Left forelimb (tissue), 1 donor: ENCODE data around the gene PLA2R1.

Source experiments
- DNase-seq: peaks from one replicate; pipeline ENCODE4 v3.0.0-alpha.2; 2018; ENCODE audit warnings: low spot score

The PLA2R1 gene

DNA sequence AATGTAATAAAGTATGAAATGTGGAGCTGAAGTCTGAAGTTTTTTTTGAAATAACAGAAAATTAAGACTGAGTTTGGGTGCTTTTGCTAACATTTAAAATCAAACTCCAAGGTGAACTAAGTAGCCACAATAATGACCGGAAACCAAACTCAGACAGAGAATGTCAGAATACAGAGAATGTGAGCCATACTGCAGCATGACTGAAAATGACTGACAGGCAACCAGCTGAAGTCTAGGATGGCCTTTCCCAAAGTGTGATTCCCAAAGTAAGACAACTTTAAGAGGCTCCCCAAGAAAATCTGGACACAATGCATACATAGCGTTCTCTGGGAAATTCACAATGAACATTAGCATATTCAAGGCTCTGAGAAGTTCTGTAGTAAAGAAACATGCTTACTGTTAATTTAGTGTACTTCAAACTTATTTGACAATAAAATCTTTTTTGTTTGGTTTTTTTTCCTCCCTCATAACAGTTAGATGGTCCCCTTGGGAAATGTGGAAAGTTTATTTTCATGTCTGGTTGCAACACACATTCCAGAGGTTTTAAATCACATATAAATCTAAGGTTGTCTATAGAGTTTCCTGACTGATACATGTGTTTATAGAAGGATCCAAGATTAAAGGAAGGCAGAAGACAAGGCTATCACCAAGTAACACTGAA lies 28.6 kb downstream of the PLA2R1 start:
- no peak for DNase-seq

DNA sequence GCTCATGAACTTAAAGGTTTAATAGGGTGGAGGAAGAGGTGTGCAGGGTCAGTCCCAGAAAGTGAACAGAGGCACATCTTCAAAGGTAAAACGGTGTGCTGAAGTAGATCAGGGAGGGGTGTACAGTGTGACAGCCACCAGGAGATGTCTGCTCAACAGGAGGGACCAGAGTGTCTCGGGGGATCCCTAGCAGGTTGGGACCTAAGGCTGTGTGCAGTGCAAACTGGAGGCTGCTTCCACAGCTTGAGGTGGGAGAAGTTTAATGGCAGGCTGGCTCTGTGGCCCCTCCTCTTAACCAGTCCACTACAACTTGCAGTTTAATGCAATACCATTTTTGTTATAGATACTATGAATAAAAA lies 33.2 kb downstream of the PLA2R1 start:
- DNase-seq, result no peak

DNA sequence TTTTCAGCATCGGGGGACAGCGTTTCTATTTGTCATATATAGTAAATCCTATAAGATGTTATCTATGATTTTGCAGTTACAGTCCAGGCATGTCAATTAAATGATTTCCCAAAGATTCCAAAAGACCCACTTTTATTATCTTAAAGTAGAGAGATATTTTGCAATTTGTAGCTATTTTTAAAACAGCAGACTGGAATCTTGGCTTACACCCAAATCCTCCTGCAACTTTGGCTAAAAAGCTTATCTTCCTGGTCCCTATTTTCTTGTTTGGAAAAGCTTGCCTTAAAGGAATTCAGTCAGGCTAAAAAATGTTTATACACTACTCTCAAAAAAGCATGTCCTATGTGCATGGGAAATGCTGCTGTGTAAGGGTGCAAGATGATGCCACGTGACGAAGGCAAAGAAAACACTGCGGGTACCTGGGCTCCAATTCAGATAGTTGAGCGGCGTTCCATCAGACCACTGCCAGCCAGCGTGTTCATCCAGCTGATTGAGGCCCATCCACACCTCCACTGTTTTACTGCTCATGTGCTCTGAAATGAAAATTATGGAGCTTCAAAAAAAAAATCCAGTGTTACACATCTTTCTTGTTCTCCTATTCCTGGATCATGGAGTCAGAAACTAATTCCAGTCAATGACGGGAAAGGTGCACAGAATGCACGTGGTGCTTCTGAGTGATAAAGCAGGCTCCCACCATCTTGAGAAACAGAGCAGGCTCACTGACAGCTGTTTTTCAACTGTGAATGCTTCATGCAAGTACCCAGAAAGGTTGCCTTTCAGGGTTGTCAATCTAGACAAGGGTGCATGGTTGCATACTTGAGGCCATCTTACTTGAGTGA lies 33.8 kb downstream of the PLA2R1 start:
- DNase-seq, result no peak

DNA sequence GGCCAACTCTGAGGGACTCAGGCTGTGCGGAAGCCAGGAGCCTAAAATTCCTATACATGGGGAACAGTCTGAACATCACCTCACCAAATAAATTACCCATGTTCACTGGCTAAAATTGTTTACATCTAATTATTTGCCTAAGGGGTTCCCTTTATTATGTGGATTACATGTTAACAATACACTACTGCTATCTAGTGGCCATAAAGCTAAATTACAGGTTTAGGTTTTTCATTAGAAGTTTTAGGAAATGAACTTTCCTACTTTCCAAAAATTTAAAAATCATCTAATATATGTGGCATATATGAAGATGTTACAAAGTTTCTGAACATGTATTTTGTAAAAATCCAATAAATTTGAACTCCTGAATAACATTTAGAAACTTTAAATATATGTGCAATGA lies 40.3 kb downstream of the PLA2R1 start:
- DNase-seq, result no peak

DNA sequence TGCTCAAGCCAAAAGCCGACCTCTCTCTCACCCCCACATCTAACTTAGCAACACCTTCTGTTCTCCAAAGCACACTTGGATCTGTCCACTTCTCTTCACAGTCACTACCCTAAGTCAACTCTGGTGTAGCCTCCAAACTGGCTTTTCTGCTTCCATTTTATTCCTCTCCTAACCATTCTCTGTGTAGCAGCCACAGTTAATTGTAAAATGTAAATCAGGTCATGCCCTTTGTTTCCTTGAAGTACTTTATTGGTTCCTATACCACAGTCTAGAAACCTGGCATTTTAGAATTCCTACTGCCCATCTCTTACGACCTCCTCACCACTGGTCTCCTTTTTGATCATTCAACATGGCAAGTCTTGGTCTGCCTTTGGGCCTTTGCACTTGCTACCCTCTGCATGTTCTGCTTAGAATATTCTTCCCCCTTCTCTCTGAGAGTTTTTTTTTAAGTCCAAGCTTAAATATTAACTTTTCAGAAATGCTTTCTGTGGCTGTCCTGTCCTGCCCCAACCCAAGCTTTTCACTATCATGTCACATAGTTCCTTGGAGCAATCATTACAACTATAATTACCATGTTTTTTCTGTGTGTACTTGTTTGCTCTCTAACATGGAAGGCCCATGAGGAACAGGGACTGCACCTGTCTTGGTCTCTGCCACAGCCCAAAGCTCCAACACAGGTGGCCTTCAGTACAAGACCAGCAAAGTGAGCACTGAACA lies 42.9 kb downstream of the PLA2R1 start:
- DNase-seq, result no peak

DNA sequence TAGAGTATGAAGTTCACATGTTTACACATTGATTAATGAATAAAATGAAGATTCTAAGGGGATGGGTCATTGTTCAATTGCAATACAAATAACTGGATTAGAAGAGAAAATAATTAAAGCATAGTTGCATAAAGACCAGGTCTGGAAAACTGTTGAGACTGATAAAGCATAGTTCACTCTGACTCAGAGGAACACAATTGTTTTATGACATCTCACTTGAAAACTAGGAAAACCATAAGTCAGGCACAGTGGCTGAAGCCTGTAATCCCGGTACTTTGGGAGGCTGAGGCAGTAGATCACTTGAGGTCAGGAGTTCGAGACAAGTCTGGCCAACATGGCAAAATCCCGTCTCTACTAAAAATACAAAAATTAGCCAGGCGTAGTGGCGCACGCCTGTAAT lies 46.7 kb downstream of the PLA2R1 start:
- DNase-seq, result no peak

DNA sequence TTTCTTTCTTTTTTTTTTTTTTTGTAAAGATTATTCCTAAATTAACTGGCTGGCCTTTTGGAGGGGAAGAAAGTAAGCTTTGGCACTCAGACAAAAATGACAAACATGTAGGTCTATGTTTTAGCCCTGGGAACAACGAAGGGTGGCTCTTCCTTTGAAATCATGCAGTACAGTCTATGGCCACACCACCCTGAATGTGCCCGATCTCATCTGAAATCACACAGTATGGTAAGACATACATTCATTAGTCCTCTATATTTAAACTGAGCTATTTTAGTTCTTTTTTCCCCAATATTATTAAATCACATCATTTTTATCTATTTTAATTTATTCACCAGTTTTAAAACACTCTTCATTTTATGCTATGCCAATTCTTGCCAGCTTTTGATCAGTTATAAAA lies 48.2 kb downstream of the PLA2R1 start:
- DNase-seq, result no peak

DNA sequence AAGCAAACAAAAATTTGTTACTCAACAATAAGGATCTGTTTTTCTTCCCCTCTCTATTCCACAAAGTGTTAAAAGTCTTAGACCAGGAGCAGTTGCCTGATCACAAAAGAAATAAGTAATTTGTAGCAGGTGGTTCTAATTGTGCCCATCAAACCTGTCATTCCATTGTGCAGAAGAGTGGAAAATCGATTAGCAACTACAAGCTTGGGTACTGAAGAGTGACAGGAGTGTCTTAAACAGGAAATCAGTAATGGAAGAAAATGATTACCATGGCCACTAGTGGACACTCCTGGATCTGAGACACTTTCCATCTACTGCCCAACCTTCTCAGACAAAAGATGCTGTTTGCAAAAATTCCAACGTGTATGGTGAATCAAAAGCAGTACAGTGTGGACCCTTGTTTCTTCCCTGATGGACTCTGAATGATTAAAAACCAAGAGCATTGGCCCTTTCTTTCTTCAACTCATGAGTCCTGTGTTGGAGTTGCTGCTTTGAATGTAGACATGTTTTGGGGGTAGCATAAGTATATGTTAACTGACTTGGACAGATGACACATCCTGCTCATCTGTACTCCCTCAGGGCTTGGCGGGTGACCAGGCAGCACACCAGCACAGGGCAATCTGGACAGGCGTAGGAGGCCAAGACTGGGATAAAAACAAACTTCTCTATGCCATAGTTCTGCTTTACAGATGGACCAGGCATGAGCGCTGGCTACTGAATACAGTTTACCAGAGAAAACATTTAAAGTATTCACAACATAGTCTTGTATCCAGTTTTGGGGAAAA lies 51.9 kb downstream of the PLA2R1 start:
- DNase-seq, result no peak

DNA sequence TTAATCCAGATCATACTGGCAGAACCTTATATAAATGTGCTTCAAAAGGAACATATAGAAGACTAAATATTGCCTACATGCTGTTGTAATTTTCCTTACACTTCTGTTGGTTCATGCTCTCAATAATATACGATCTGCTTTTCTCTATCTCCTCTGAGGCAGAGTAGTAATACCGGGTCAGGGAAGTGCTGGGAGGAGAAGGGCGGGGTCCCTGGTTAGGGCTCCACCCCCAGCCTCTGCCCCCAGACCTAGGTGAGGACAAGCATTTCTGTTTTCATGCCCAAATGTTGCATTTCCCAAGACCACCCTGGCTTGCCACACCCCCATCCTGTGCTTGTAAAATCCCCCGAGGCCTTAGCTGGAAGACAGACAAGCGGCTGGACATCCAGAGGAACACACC lies 55.3 kb downstream of the PLA2R1 start:
- no peak for DNase-seq

DNA sequence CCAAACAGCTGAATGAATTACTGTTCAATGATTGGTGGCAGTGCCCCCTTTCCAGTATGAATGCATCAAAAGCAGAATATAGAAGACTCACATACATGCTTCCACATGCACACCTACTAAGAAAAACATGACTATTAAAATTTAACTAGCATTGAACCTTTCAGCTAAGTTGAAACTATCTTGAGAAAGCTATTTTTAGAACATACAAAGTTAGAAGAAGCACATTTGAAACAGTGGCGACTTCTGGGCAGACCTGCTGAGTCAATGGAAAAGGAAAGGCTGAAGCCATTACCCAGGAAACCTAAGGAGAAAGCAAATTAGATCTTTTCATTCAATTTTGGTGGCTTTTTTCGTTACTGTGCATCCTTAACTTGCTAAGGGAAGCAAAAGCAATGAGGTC lies 55.9 kb downstream of the PLA2R1 start:
- DNase-seq, result no peak

DNA sequence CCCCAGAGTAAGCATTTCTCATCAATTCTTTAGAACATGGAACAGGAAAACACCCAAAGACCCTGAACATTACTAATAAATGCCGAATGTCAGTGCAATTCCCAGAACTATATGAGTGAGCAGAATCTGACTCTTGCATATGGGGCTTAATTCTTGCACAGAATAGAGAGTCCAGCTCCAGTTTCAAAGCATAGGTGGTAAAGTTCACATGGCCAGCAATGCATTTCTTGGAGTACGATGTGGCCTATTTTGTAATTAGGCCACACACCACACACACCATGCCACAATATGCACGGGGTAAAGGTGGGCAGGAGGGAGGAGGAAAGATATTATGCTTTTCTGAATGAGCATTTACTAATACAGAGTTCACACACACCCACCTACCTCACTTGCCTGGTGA lies 56.5 kb downstream of the PLA2R1 start:
- no peak for DNase-seq

DNA sequence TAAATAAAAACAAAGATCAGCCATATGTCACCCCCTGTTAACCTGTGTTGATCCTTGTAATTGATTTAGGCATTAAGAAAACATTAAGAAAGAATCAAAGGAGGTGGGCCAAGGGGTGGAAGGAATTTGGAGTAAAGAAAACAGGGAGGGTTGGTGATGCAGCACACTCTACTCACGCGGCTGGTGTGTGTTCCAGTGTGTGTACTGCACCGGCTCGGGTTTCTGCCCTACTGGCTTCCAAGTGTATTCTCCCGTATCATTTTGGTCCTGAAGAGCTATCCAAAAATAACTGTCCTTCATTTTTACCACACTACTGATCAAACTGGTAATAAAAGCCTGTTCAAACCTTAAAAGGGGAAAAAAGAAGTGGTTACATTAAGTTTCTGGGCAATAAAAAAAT lies 56.9 kb downstream of the PLA2R1 start:
- DNase-seq, result no peak

DNA sequence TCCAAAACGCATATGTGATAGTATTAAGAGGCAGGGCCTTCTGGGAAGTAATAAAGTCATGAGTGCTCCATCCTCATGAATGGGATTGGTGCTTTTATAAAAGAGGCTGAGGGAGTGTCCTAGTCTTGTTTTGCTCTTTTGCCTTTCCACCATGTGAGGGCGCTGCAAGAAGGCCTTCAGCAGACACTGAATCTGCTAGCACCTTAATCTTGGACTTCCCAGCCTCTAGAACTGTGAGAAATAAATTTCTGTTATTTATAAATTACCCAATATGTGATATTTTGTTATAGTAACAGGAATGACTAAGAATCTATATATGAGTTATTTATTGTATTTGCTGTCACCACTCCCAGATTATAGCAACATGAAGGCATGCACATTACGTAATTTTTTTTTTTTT lies 63.5 kb downstream of the PLA2R1 start:
- no peak for DNase-seq

DNA sequence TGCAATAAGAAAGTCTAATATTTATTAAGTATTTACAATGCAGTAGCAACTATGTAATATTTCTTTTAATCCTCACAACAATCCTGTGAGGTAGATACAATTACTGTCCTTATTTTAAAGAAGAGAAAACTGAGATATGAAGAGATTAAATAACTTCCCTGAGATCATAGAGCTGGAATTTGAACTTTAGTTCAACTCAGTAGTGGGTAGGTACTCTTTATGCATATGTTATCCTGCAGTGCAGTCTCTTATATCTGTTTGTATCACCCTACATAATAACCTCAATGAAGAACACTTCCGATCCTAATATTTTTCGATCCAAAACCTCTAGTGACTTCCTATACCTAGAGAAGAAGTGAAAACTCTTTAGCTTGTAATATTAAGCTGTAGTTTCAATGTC lies 64.2 kb downstream of the PLA2R1 start:
- no peak for DNase-seq

DNA sequence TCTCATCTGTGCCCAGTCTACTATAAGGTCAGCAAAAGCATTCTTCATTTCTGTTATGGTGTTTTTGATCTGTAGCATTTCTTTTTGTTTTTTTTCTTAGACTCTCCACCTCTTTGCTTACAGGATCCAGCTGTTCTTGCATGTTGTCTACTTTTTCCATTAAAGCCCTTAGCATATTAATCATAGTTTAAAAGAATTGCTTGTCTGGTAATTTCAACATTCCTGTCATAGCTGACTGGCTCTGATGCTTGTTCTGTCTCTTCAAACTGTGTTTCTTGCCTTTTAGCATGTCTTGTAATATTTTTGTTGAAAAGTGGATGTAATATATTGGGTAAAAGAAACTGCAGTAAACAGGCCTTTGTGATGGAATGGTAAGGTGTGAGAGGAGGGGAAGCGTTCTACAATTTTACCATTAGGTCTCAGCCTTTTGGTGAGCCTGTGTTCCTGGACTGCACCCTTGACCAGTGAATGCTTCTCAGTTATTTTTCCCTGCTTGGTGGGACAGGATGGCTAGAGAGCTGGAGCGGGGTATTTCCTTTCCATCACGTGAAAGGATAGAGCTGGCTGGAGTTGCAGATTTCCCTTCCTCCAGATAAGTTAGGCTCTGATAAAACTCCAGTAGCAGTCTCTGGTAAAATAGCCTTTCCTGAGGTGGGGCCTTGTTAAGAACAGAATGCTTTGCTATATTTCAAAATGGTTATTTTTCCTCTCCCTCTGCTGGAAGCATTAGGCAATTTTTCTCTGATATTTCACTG lies 65.4 kb downstream of the PLA2R1 start:
- no peak for DNase-seq

DNA sequence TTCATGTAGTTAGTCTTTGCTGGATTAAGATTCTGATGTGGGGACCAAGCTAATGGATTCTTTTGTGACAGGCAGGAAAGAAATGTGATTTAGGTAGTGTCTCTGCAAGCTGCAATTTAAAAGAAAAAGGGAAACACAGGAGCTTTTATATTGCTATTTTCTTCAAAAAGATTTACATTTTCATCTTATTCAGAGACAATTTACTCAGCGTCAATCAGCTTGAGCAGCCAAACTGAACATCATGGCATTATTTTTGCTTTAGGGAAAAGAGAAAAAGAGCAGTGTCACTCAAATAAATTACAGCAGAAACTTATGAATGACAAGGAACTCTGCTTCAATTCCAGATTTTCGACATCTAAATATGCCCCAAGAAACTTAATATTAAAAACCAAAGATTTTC lies 67.4 kb downstream of the PLA2R1 start:
- DNase-seq, result no peak

DNA sequence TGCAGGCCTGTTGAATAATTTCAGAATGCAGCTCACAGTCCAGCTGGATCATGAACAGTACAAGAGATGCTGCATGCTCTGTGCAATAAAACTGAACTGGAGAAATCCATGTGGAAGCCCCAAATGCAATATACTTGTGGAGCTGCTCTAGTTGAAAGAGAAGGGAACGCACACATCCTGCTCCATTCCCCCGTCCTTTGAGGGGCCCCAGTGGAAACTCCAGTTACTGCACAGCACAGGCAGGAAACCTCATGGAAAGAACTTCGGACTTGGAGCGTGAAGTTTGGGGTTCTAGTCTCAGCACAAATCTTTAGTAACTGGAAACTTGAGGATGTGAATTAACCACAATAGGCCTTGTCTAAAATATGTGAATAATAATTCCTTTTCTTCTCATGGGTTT lies 73.2 kb downstream of the PLA2R1 start:
- DNase-seq, result no peak

DNA sequence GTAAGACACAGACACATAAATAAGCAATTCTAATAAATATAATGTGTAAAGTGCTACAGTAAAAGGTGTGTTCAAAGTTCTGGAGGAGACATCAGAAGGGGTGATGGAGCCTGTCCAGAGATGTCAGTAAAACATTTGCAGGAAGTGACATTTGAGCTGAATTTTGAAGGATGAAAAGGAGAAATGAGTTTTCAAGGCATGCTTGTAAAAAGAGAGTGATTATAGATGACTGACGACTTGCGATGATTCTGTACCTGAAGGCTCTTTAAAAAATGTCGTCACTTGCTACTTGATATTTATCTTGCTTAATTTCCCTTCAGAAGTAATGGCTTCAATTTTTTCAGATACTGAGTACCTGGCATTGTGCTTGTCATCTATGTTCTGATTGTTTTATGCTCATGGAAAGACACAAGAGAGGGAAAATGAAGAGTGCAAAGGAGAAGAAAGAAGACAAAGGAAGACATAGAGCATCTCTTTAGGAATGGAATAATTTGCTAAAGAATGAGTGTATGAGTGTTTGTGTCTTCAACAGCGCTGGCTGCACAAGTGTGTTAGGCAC lies 73.9 kb downstream of the PLA2R1 start:
- DNase-seq, result no peak

DNA sequence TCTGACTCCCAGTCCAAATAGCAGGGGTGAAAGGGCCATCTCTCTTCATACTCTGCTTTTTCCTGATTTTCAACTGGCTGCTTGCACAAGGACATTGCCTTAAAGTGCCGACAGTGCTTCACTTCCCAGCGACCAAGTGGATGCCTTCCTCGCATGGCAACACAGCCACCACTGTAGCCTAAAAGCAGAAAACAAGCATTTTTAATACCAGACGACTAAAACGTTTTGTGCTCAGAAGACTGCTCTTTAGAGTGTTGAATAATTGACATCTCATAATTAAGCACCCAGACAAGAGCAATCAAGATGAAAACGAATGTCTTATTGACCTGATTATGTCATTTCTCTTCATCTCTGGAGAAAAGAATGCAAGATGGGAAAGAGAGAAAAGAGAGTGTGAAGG lies 75.2 kb downstream of the PLA2R1 start:
- no peak for DNase-seq

DNA sequence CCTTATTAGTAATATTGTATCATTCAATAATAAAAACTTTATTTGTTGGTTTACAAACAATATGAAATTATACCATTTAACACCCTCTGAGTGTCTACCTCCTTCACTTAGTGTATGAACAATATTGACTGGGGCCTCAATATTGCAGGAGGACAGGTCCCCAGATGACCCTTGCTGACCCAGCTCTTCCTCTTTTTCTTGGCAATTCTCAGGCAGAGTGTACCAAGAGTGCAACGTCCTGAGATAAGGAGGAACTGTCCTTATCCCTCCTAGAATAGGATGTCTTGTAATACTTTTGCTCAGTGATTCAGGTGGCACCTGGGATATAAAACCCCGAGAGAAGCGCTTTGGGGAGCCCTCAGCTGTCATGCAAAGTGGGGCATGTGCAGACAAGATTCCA lies 76.8 kb downstream of the PLA2R1 start:
- no peak for DNase-seq

DNA sequence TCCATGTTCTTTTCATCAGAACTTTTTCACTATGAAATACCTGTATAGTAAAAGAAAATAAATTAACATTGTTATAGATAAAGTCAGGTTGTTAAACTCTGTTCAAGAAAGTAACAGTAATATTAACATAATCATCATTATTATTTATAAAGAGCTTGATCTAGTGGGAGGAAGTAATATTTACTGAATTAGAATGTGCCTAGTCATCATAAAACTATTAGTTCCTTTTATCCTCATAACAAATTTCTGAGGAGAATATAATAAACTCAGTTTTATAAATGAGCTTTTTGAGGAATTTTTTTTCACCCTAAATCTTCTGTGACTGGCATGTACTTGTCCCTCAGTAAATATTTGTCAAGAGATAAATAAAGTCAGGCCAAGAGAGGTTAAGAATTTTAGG lies 78.4 kb downstream of the PLA2R1 start:
- DNase-seq, result no peak
